Measurements from ENCODE around the gene IL17RA.

IL17RA gene

GRCh38 chr22:17100621-17101020, 15.8 kb downstream of the IL17RA start:
- Histone ChIP-seq H3K4me3 (ENCODE audit: low read depth, low read length) (no peak overlapping the region), H2AFZ (no peak overlapping the region)
- TF ChIP-seq CTCF (IDR thresholded peaks at IDR 0.05), result no peak

GRCh38 chr22:17101475-17102296, 16.9 kb downstream of the IL17RA start:
- Histone ChIP-seq H3K9ac (no peak overlapping the region), H3K27ac (no peak overlapping the region), H3K27me3 (ENCODE audit: control insufficient read depth, insufficient read depth, low read length) (no peaks in the 10 kb centered on the region), H3K9me3 (ENCODE audit: control insufficient read depth, low read length) (no peaks in the 10 kb centered on the region), H3K79me2 (no peaks in the 10 kb centered on the region), H3K4me3 (ENCODE audit: low read depth, low read length) (no peak overlapping the region), H3K4me1 (no peaks in the 10 kb centered on the region), H3K36me3 (ENCODE audit: control insufficient read depth, insufficient read depth, low read length) (no peaks in the 10 kb centered on the region), H2AFZ (no peak overlapping the region), H3K4me2 (ENCODE audit: low read length) (no peak overlapping the region)
- TF ChIP-seq CTCF (IDR thresholded peaks at IDR 0.05), result no peak

More at GRCh38 chr22:17100621-17101020, 15.8 kb downstream of the IL17RA start:
- H3K4me1 ChIP-seq, result no peaks in the 10 kb centered on the region
- no peak overlapping the region for H3K9ac ChIP-seq
- H3K9me3 ChIP-seq (ENCODE audit: control insufficient read depth, low read length), result no peaks in the 10 kb centered on the region
- H3K4me2 ChIP-seq (ENCODE audit: low read length), result no peak overlapping the region
- H3K27me3 ChIP-seq (ENCODE audit: control insufficient read depth, insufficient read depth, low read length), result no peaks in the 10 kb centered on the region
- H3K36me3 ChIP-seq (ENCODE audit: control insufficient read depth, insufficient read depth, low read length), result no peaks in the 10 kb centered on the region
- no peaks in the 10 kb centered on the region for H3K79me2 ChIP-seq
- H3K27ac ChIP-seq, result no peak overlapping the region

GRCh38 chr22:17102297-17102667, 17.5 kb downstream of the IL17RA start:
- Histone ChIP-seq H2AFZ (no peak overlapping the region), H3K4me1 (no peaks in the 10 kb centered on the region), H3K4me3 (ENCODE audit: low read depth, low read length) (no peak overlapping the region), H3K27me3 (ENCODE audit: control insufficient read depth, insufficient read depth, low read length) (no peaks in the 10 kb centered on the region), H3K79me2 (no peaks in the 10 kb centered on the region), H3K36me3 (ENCODE audit: control insufficient read depth, insufficient read depth, low read length) (no peaks in the 10 kb centered on the region), H3K4me2 (ENCODE audit: low read length) (no peak overlapping the region), H3K9me3 (ENCODE audit: control insufficient read depth, low read length) (no peaks in the 10 kb centered on the region), H3K27ac (no peak overlapping the region), H3K9ac (no peak overlapping the region)
- no peak for TF ChIP-seq CTCF (IDR thresholded peaks at IDR 0.05)

- TF ChIP-seq CTCF (IDR thresholded peaks at IDR 0.05), result no peak
- Histone ChIP-seq H3K79me2 (no peaks in the 10 kb centered on the region), H3K27ac (no peak overlapping the region), H3K4me3 (ENCODE audit: low read depth, low read length) (no peak overlapping the region), H3K9ac (no peak overlapping the region), H3K4me1 (no peaks in the 10 kb centered on the region), H3K36me3 (ENCODE audit: control insufficient read depth, insufficient read depth, low read length) (no peaks in the 10 kb centered on the region), H3K4me2 (ENCODE audit: low read length) (no peak overlapping the region), H2AFZ (no peak overlapping the region), H3K9me3 (ENCODE audit: control insufficient read depth, low read length) (no peaks in the 10 kb centered on the region), H3K27me3 (ENCODE audit: control insufficient read depth, insufficient read depth, low read length) (no peaks in the 10 kb centered on the region)
Observed at GRCh38 chr22:17103351-17103750, 18.6 kb downstream of the IL17RA start.

Measured in parathyroid adenoma (tissue), 2 donors.